Uterus (tissue), 4 donors: Measurements from ENCODE around the gene TJAP1. TPM values are rescaled to one million over a fixed set of nuclear protein-coding genes. Genes with fewer than 3 reads are reported as not detected.

Experiments
- DNase-seq, 2 donors: peaks; one replicate each; pipeline ENCODE4 v3.0.0-alpha.2; 2019 to 2020
- H3K27ac ChIP-seq, 2 donors: fragments of 200-600 bp; sonication (generic); 1 replicate in 1 of 2; 2 replicates in 1 of 2; pipeline ENCODE4 v1.5.1; 2016 to 2018
- H3K27me3 ChIP-seq, 2 donors: fragments of 200-600 bp; sonication (generic); one replicate each; pipeline ENCODE4 v1.5.1; 2018 to 2019; ENCODE audit warnings: control low read depth in 1 of 2
- H3K36me3 ChIP-seq, 2 donors: fragments of 200-600 bp; sonication (generic); one replicate each; pipeline ENCODE4 v1.5.1; 2019; ENCODE audit warnings: control low read depth in 1 of 2
- H3K4me1 ChIP-seq, 2 donors: fragments of 200-600 bp; sonication (generic); one replicate each; pipeline ENCODE4 v1.5.1; 2018 to 2019; ENCODE audit warnings: control low read depth in 1 of 2
- H3K4me3 ChIP-seq, 2 donors: fragments of 200-600 bp; sonication (generic); 1 replicate in 1 of 2; 2 replicates in 1 of 2; pipeline ENCODE4 v1.5.1; 2018 to 2019; ENCODE audit warnings: mild to moderate bottlenecking in 1 of 2
- H3K9me3 ChIP-seq, 2 donors: fragments of 200-600 bp; sonication (generic); one replicate each; pipeline ENCODE4 v1.5.1; 2019; ENCODE audit warnings: control low read depth in 1 of 2
- CTCF ChIP-seq, 4 experiments: fragments of 200-600 bp in 2 of 4; fragments of 450-650 bp in 2 of 4; sonication (generic) in 2 of 4; IDR thresholded peaks; one replicate each; pipeline ENCODE4 v1.5.1; 2016 to 2019; ENCODE audit warnings: antibody characterized with exemption in 4 of 4, mild to moderate bottlenecking in 2 of 4, moderate library complexity in 1 of 4
- POLR2A ChIP-seq, 2 donors: fragments of 450-650 bp; IDR thresholded peaks; one replicate each; pipeline ENCODE4 v1.6.1; 2016; ENCODE audit warnings: antibody characterized with exemption in 2 of 2, mild to moderate bottlenecking in 1 of 2, moderate library complexity in 1 of 2
- intact Hi-C: fragments of 100-400 bp; cut with DNase I; formaldehyde crosslinking; loops from one replicate; pipeline ENCODE4 v1.15.1; 2023; ENCODE audit warnings: low total_unique reads
- total RNA-seq, 4 donors: library from RNA; depleted of rRNA in 3 of 4; stranded (reverse); fragments of >200 nt in 3 of 4; gene quantifications; one replicate each; pipeline versions ENCODE4 v1.1.0 to v1.2.4, GENCODE V29; 2014 to 2023
- donor health status: DM: yes; HTN: yes; CAD: no.

The TJAP1 gene
- total RNA-seq, 4 donors from 2014 or later: 12.8 to 40.8 (median 21.9) TPM

- no peaks in the 10 kb centered on the region for H3K27me3 ChIP-seq
- TF ChIP-seq POLR2A (IDR thresholded peaks at IDR 0.05) (no peak), CTCF (IDR thresholded peaks at IDR 0.05) (no peak)
- intact Hi-C loops: no loop called here
- H3K9me3 ChIP-seq: no peaks in the 10 kb centered on the region
- no peaks in the 10 kb centered on the region for H3K36me3 ChIP-seq
- H3K4me1 ChIP-seq: no peaks in the 10 kb centered on the region
- H3K27ac ChIP-seq: no peak overlapping the region
- DNase-seq: no peak
- no peak overlapping the region for H3K4me3 ChIP-seq
Measured at GRCh38 chr6:43468748-43469681, 8.4 kb upstream of the TJAP1 start.

GRCh38 chr6:43469947-43470346 lies 7.4 kb upstream of the TJAP1 start:
- Histone ChIP-seq H3K27me3 (no peaks in the 10 kb centered on the region), H3K36me3 (no peaks in the 10 kb centered on the region), H3K9me3 (no peaks in the 10 kb centered on the region), H3K4me1 (no peaks in the 10 kb centered on the region), H3K4me3 (no peak overlapping the region), H3K27ac (no peak overlapping the region)
- TF ChIP-seq CTCF (IDR thresholded peaks at IDR 0.05) (no peak), POLR2A (IDR thresholded peaks at IDR 0.05) (no peak)
- no peak for DNase-seq
- intact Hi-C loops: loop anchor here (5.0 kb wide), 1 partner anchor 37 kb away; no protein-coding TSS in a partner anchor

GRCh38 chr6:43471399-43471798 lies 6.0 kb upstream of the TJAP1 start:
- Histone ChIP-seq H3K4me1 (no peaks in the 10 kb centered on the region), H3K27ac (no peak overlapping the region), H3K4me3 (no peak overlapping the region), H3K9me3 (no peaks in the 10 kb centered on the region), H3K36me3 (no peaks in the 10 kb centered on the region), H3K27me3 (no peaks in the 10 kb centered on the region)
- intact Hi-C loops: loop anchor here (5.0 kb wide), 1 partner anchor 36 kb away; no protein-coding TSS in a partner anchor
- no peak for DNase-seq
- TF ChIP-seq POLR2A (IDR thresholded peaks at IDR 0.05): no peak
- TF ChIP-seq CTCF (IDR thresholded peaks at IDR 0.05): no peak

GRCh38 chr6:43472515-43472914 lies 4.9 kb upstream of the TJAP1 start:
- no peak for DNase-seq
- no peaks in the 10 kb centered on the region for H3K27me3 ChIP-seq
- H3K4me1 ChIP-seq: no peaks in the 10 kb centered on the region
- no peaks in the 10 kb centered on the region for H3K36me3 ChIP-seq
- TF ChIP-seq POLR2A (IDR thresholded peaks at IDR 0.05): no peak
- no peak overlapping the region for H3K4me3 ChIP-seq
- no peak overlapping the region for H3K27ac ChIP-seq
- H3K9me3 ChIP-seq: no peaks in the 10 kb centered on the region
- intact Hi-C loops: loop anchor here (5.0 kb wide), 1 partner anchor 35 kb away; no protein-coding TSS in a partner anchor

- H3K36me3 ChIP-seq: no peaks in the 10 kb centered on the region
- no peak overlapping the region for H3K27ac ChIP-seq
- no peaks in the 10 kb centered on the region for H3K27me3 ChIP-seq
- TF ChIP-seq POLR2A (IDR thresholded peaks at IDR 0.05): no peak
- TF ChIP-seq CTCF (IDR thresholded peaks at IDR 0.05): no peak
- no peaks in the 10 kb centered on the region for H3K9me3 ChIP-seq
- intact Hi-C loops: no loop called here
- DNase-seq: no peak
- peaks cover 0 to 8% of the 10 kb centered on the region in 2 donors for H3K4me1 ChIP-seq
- no peak overlapping the region for H3K4me3 ChIP-seq
Measured at GRCh38 chr6:43475516-43475915, 1.9 kb upstream of the TJAP1 start.
